ENCODE measurements around the gene SLCO2B1. TPM values are rescaled to one million over a fixed set of nuclear protein-coding genes. Genes with fewer than 3 reads are reported as not detected.

Gene SLCO2B1
- total RNA-seq, 6 experiments from 2014 or later = 145 to 316 (median 199) TPM

DNA sequence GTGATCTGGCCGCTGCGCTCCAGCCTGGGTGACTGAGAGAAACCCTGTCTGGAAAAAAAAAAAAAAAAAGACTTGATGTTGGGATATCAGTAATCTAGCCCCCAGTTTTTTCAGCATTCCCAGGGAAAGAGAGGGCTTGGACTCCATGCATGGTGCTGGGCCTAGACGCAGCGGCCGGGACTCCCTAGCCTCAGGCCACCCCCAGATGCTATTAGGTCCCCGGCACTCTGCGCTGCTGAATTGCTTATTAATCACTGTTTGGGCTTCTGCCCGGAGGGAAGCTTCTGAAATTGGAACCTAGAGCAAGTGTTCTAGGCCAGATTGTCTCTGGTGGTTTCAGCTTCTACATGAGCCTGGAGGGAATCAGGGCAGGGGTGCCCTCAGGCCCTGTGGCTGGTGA, 39.0 kb downstream of the SLCO2B1 start:
- no peak for TF ChIP-seq POLR2A (IDR thresholded peaks at IDR 0.05)
- TF ChIP-seq, protein P1, sequence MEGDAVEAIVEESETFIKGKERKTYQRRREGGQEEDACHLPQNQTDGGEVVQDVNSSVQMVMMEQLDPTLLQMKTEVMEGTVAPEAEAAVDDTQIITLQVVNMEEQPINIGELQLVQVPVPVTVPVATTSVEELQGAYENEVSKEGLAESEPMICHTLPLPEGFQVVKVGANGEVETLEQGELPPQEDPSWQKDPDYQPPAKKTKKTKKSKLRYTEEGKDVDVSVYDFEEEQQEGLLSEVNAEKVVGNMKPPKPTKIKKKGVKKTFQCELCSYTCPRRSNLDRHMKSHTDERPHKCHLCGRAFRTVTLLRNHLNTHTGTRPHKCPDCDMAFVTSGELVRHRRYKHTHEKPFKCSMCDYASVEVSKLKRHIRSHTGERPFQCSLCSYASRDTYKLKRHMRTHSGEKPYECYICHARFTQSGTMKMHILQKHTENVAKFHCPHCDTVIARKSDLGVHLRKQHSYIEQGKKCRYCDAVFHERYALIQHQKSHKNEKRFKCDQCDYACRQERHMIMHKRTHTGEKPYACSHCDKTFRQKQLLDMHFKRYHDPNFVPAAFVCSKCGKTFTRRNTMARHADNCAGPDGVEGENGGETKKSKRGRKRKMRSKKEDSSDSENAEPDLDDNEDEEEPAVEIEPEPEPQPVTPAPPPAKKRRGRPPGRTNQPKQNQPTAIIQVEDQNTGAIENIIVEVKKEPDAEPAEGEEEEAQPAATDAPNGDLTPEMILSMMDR (IDR thresholded peaks at IDR 0.05) = no peak
- Histone ChIP-seq H3K4me3 (no peak overlapping the region), H3K4me1 (peaks cover 0 to 64% (median 12%) of the 10 kb centered on the region in 4 donors), H3K9me3 (no peaks in the 10 kb centered on the region), H3K36me3 (peaks cover 0 to 76% (median 13%) of the 10 kb centered on the region in 4 donors), H3K27me3 (no peaks in the 10 kb centered on the region), H3K27ac (peak overlapping the region in 1 of 3 donors; percentile 49)
- DNase-seq (no peak), ATAC-seq (no peak)
- intact Hi-C loops (cut with DNase I) = no loop called here
- WGBS (ENCODE audit: insufficient coverage, low coverage, low lambda C conversion rate, missing lambda C conversion rate) = 55% methylated on average over 2 of the region's 8 CpGs

DNA sequence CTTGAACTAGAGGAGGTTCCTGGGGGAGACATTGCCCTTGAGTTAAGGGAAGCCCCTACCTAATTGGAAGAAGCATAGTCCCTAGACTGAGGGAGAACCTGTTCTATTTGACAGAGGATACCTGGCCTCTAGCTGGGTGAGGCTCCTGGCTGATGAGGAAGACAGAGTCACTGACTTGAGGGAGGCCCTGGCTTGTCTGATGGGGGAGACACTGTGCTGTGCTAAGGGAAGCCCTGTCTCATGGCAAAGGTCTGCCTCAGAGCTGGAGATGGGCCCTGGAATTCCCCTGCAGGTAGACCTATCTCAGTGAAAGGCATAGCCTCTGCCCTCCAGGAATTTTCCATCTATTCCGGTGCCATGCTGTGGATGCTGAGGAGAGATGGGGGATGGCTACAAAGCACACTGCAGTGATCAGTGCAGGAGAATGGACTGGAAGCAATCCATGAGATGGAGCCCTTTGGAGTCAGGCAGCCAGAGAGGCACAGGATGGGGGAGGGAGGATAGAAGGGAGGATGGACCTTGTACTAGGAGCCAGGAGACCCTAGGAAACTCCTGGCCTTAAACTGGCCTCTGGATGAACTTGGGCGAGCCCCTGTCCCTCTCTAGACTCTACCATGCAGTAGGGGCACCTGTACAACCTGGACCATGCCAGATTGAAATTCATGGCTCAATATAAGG, 39.9 kb downstream of the SLCO2B1 start:
- DNase-seq (no peak), ATAC-seq (no peak)
- intact Hi-C loops (cut with DNase I) = no loop called here

DNA sequence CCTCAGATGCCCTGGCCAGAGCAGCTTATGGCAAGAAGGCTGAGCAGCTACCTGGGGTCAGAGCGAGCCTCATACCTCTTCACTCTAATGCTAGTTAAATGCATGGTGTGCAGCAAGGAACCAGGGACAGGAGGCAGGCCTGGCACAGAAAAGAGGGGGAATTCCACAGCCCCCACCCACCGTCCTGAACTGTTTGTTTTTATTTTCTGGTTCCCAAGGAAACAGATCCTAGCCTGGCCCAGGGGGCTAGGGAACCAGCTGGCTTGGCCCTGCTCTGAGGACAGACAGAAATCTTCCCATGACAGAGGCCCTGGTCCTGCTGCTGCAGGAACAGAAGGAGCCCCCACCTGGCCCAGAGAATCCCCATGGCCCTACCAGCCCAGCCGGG, 40.4 kb downstream of the SLCO2B1 start:
- ATAC-seq = peak in 1 of 4 donors; percentile 40
- peaks cover 0 to 75% (median 15%) of the 10 kb centered on the region in 4 donors for H3K36me3 ChIP-seq
- TF ChIP-seq, protein P1 (IDR thresholded peaks at IDR 0.05) = no peak
- no peak for TF ChIP-seq POLR2A (IDR thresholded peaks at IDR 0.05)
- H3K4me1 ChIP-seq = peaks cover 0 to 75% (median 16%) of the 10 kb centered on the region in 4 donors
- no peak overlapping the region for H3K4me3 ChIP-seq
- intact Hi-C loops (cut with DNase I) = no loop called here
- H3K9me3 ChIP-seq = no peaks in the 10 kb centered on the region
- no peak overlapping the region for H3K27ac ChIP-seq
- WGBS (ENCODE audit: insufficient coverage, low coverage, low lambda C conversion rate, missing lambda C conversion rate) = no CpG with 5 or more reads among the region's 3 CpGs
- no peak for DNase-seq
- no peaks in the 10 kb centered on the region for H3K27me3 ChIP-seq

More for the DNA sequence above, 39.9 kb downstream of the SLCO2B1 start:
- H3K36me3 ChIP-seq = peaks cover 0 to 73% (median 13%) of the 10 kb centered on the region in 4 donors
- H3K4me3 ChIP-seq = no peak overlapping the region
- H3K27ac ChIP-seq = peak overlapping the region in 1 of 3 donors; percentile 49
- no peaks in the 10 kb centered on the region for H3K9me3 ChIP-seq
- TF ChIP-seq POLR2A (IDR thresholded peaks at IDR 0.05) = no peak
- TF ChIP-seq, protein P1 (IDR thresholded peaks at IDR 0.05) = no peak
- no peaks in the 10 kb centered on the region for H3K27me3 ChIP-seq
- WGBS (ENCODE audit: insufficient coverage, low coverage, low lambda C conversion rate, missing lambda C conversion rate) = 80% methylated on average over 1 of the region's 2 CpGs
- H3K4me1 ChIP-seq = peaks cover 0 to 72% (median 16%) of the 10 kb centered on the region in 4 donors

DNA sequence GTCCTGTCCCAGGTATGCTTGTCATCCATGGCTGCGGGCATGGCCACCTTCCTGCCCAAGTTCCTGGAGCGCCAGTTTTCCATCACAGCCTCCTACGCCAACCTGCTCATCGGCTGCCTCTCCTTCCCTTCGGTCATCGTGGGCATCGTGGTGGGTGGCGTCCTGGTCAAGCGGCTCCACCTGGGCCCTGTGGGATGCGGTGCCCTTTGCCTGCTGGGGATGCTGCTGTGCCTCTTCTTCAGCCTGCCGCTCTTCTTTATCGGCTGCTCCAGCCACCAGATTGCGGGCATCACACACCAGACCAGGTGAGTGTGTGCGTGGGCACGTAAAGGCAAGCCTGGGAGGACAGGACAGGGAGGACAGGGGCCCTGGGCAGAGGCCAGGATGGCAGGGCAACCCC, 42.4 kb downstream of the SLCO2B1 start:
- TF ChIP-seq, protein P1 (IDR thresholded peaks at IDR 0.05) = no peak
- TF ChIP-seq POLR2A (IDR thresholded peaks at IDR 0.05) = no peak
- peak in 1 of 3 donors; percentile 43 for DNase-seq
- Histone ChIP-seq H3K9me3 (no peaks in the 10 kb centered on the region), H3K27me3 (no peaks in the 10 kb centered on the region), H3K27ac (peak overlapping the region in 1 of 3 donors; percentile 76), H3K4me1 (peaks cover 0 to 73% (median 13%) of the 10 kb centered on the region in 4 donors), H3K4me3 (no peak overlapping the region), H3K36me3 (peaks cover 0 to 75% (median 19%) of the 10 kb centered on the region in 4 donors)
- ATAC-seq = no peak
- intact Hi-C loops (cut with DNase I) = no loop called here
- WGBS (ENCODE audit: insufficient coverage, low coverage, low lambda C conversion rate, missing lambda C conversion rate) = 92% methylated on average over 10 of the region's 15 CpGs

Measured in right lobe of liver (tissue), 6 donors.